G401 (cell line): Measurements from ENCODE around the gene OBSCN. TPM values are rescaled to one million over a fixed set of nuclear protein-coding genes. Genes with fewer than 3 reads are reported as not detected.

Source experiments
- DNase-seq: peaks from one replicate; pipeline ENCODE4 v3.0.0-alpha.2; 2015; ENCODE audit warnings: low spot score
- in situ Hi-C: cut with HindIII; loops from 2 replicates; pipeline ENCODE4 v1.10.0; 2016; ENCODE audit warnings: low sequenced_read_pairs, mixed read lengths
- total RNA-seq: library from RNA; depleted of rRNA; stranded (reverse); fragments of >200 nt; shearing (Covaris generic); gene quantifications from 2 replicates; pipeline ENCODE4 v1.2.3, GENCODE V29; 2014

The OBSCN gene
- total RNA-seq, 1 experiment from 2014 or later: 7.3 TPM

DNA sequence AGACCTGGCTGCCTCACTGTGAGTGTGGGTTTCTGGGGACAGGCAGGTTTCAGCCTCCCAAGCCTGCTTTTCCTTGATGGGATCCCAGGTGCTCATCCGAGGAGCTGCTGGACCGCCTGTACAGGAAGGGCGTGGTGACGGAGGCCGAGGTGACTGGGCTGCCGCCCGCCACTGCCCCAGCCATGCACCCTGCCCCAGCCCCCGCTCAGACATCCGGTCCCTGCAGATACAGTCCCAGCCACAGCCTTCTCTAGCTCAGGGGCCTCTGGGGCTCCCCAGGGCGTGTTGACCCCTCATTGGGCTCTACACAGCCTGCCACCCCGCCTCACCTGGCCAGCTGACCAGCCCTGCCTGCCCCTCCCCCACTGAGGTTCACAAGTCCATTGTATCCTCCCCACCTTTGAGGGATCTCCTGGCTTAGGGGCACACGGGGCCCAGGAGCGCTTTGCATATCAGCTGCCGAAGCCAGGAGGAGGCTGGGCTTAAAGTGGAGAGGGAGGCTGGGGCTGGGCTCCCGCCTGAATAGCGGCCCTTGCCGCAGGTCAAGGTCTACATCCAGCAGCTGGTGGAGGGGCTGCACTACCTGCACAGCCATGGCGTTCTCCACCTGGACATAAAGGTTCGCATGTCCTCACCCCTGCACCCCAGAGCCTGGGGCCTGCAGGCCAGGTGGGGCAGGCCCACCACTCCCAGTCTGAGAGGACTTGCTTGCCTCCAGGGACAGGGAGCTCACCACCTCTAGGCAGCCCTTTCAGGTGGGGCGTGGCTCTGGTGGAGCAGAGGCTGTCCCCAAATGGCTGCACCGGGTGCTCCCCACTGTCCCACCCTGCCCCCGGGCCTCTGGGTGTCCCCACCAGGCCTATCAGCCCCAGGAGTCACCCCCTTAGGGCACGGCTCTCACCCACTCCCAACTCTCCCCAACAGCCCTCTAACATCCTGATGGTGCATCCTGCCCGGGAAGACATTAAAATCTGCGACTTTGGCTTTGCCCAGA is 160.3 kb downstream of the OBSCN start:
- no peak for DNase-seq
- in situ Hi-C loops: no loop called here

GRCh38 chr1:228368801-228369607 is 161.2 kb downstream of the OBSCN start:
- in situ Hi-C loops: no loop called here
- no peak for DNase-seq

GRCh38 chr1:228369608-228370438 is 162.0 kb downstream of the OBSCN start:
- no peak for DNase-seq
- in situ Hi-C loops: no loop called here

- in situ Hi-C loops: no loop called here
These were observed 162.6 kb downstream of the OBSCN start for GRCh38 chr1:228370439-228370940.

DNA sequence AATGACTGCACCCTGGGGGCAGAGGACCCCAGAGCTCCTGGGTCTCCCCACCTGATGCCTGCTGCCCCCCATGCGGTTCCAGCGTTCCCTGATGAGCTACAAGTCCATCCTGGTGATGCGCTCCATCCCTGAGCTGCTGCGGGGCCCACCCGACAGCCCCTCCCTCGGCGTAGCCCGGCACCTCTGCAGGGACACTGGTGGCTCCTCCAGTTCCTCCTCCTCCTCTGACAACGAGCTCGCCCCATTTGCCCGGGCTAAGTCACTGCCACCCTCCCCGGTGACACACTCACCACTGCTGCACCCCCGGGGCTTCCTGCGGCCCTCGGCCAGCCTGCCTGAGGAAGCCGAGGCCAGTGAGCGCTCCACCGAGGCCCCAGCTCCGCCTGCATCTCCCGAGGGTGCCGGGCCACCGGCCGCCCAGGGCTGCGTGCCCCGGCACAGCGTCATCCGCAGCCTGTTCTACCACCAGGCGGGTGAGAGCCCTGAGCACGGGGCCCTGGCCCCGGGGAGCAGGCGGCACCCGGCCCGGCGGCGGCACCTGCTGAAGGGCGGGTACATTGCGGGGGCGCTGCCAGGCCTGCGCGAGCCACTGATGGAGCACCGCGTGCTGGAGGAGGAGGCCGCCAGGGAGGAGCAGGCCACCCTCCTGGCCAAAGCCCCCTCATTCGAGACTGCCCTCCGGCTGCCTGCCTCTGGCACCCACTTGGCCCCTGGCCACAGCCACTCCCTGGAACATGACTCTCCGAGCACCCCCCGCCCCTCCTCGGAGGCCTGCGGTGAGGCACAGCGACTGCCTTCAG is 163.3 kb downstream of the OBSCN start:
- no peak for DNase-seq

More at GRCh38 chr1:228370439-228370940, 162.6 kb downstream of the OBSCN start:
- DNase-seq: no peak

DNA sequence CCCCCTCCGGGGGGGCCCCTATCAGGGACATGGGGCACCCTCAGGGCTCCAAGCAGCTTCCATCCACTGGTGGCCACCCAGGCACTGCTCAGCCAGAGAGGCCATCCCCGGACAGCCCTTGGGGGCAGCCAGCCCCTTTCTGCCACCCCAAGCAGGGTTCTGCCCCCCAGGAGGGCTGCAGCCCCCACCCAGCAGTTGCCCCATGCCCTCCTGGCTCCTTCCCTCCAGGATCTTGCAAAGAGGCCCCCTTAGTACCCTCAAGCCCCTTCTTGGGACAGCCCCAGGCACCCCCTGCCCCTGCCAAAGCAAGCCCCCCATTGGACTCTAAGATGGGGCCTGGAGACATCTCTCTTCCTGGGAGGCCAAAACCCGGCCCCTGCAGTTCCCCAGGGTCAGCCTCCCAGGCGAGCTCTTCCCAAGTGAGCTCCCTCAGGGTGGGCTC is 163.9 kb downstream of the OBSCN start:
- no peak for DNase-seq
- in situ Hi-C loops: no loop called here

More for the DNA sequence above, 163.3 kb downstream of the OBSCN start:
- in situ Hi-C loops: no loop called here

GRCh38 chr1:228372183-228373003 is 164.5 kb downstream of the OBSCN start:
- in situ Hi-C loops: no loop called here
- DNase-seq: no peak

DNA sequence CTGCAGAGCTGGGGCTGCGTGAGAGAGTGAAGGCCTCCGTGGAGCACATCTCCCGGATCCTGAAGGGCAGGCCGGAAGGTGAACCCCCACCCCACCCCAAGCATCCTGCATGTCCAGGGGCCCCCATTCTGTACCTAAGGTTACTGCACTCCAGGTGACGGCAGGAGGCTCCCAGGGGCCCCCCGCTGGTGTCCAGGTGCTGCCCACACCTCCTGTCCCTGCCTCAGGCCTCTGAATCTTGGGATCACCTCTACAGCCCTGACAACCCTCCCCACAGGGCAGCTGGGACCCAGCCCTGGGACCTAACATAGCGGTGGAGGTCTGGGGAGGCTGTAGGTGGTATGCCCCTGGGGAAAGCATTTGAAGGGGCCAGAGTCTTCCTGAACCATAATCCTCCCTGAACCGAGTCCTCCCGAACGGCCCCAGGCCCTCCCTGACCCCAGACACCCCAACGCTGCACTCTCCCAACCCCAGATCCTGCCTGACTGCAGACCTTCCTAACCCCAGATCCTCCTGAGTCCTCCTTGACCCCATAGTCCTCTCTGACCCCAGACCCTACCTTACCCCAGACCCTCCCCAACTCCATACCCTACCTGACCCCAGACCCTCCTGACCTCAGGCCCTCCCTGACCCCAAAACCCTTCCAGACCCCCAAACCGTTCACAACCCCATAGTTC is 165.3 kb downstream of the OBSCN start:
- in situ Hi-C loops: no loop called here
- no peak for DNase-seq

- in situ Hi-C loops: no loop called here
- no peak for DNase-seq
These were observed 166.1 kb downstream of the OBSCN start for GRCh38 chr1:228373681-228374571.

GRCh38 chr1:228374711-228375577 is 167.1 kb downstream of the OBSCN start:
- in situ Hi-C loops: no loop called here
- peak; percentile 70 for DNase-seq

DNA sequence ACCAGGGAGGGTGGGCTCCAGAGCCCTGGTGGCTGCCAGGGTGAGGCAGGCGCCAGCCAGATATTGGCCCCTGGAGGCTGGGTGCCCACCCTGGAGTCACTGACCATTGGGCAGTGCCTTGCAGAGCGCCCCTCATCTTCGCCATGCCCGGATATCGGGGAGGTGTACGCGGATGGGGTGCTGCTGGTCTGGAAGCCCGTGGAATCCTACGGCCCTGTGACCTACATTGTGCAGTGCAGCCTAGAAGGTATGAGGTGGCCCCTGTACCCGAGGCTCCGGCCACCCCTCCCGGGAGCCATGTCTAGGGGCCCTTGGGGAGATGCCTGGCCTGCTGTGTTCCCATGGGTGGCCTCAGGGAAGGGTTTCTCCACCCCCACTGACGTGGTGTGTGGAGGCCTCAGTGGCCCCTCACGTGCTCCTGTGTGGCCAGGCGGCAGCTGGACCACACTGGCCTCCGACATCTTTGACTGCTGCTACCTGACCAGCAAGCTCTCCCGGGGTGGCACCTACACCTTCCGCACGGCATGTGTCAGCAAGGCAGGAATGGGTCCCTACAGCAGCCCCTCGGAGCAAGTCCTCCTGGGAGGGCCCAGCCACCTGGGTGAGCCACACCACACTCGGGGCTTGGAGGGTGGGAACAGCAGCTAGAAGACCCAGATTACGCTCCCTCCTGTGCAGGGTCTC is 167.9 kb downstream of the OBSCN start:
- no peak for DNase-seq
- in situ Hi-C loops: no loop called here

- in situ Hi-C loops: no loop called here
- no peak for DNase-seq
These were observed 168.4 kb downstream of the OBSCN start for GRCh38 chr1:228376262-228376628.

- in situ Hi-C loops: no loop called here
- no peak for DNase-seq
These were observed 169.1 kb downstream of the OBSCN start for GRCh38 chr1:228376651-228377631.
